Tibial artery (tissue), 4 donors: ENCODE data around the gene SRGAP1.
"Not testable (repeated sequence)": the region's sequence is repeated elsewhere in the genome, so short reads cannot be mapped to it uniquely, and the experiment has no call there.

Experiments
- DNase-seq, 2 donors: peaks; one replicate each; pipeline ENCODE4 v3.0.0-alpha.2; 2019
- H3K27ac ChIP-seq, 2 donors: fragments of 200-600 bp; sonication (generic) in 1 of 2; 1 replicate in 1 of 2; 2 replicates in 1 of 2; pipeline ENCODE4 v1.5.1; 2018 to 2019; ENCODE audit warnings: mild to moderate bottlenecking in 1 of 2
- H3K27me3 ChIP-seq, 2 donors: fragments of 200-600 bp; sonication (generic) in 1 of 2; one replicate each; pipeline versions ENCODE4 v1.5.1 to v1.6.0; 2016 to 2019
- H3K36me3 ChIP-seq, 3 donors: fragments of 200-600 bp; sonication (generic) in 2 of 3; one replicate each; pipeline ENCODE4 v1.5.1; 2016 to 2019; ENCODE audit warnings: mild to moderate bottlenecking in 2 of 3
- H3K4me1 ChIP-seq, 4 donors: fragments of 200-600 bp; sonication (generic) in 2 of 4; 1 replicate in 3 of 4; 2 replicates in 1 of 4; pipeline ENCODE4 v1.5.1; 2016 to 2019
- H3K4me3 ChIP-seq, 2 donors: fragments of 200-600 bp; sonication (generic) in 1 of 2; 1 replicate in 1 of 2; 2 replicates in 1 of 2; pipeline ENCODE4 v1.5.1; 2018 to 2019; ENCODE audit warnings: mild to moderate bottlenecking in 2 of 2
- H3K9me3 ChIP-seq, 3 donors: fragments of 200-600 bp; sonication (generic) in 1 of 3; one replicate each; pipeline ENCODE4 v1.5.1; 2016 to 2019
- intact Hi-C: fragments of 100-400 bp; cut with DNase I; formaldehyde crosslinking; loops from one replicate; pipeline ENCODE4 v1.15.0; 2023; ENCODE audit warnings: low total_unique reads
- TF ChIP-seq, protein P1 (sequence below), 2 experiments: fragments of 200-600 bp in 1 of 2; fragments of 450-650 bp in 1 of 2; IDR thresholded peaks; one replicate each; pipeline ENCODE4 v1.5.1; 2017 to 2019; ENCODE audit warnings: antibody characterized with exemption in 2 of 2, mild to moderate bottlenecking in 1 of 2, moderate library complexity in 1 of 2

The SRGAP1 gene

GRCh38 chr12:64127811-64128210 is 283.3 kb downstream of the SRGAP1 start:
- Histone ChIP-seq H3K4me1 (no peaks in the 10 kb centered on the region), H3K27ac (no peak overlapping the region), H3K4me3 (no peak overlapping the region), H3K27me3 (no peaks in the 10 kb centered on the region), H3K9me3 (peaks cover 0 to 7% (median 0%) of the 10 kb centered on the region in 3 donors), H3K36me3 (peaks cover 50 to 59% (median 53%) of the 10 kb centered on the region in 3 donors)
- intact Hi-C loops: no loop called here
- TF ChIP-seq, protein P1, sequence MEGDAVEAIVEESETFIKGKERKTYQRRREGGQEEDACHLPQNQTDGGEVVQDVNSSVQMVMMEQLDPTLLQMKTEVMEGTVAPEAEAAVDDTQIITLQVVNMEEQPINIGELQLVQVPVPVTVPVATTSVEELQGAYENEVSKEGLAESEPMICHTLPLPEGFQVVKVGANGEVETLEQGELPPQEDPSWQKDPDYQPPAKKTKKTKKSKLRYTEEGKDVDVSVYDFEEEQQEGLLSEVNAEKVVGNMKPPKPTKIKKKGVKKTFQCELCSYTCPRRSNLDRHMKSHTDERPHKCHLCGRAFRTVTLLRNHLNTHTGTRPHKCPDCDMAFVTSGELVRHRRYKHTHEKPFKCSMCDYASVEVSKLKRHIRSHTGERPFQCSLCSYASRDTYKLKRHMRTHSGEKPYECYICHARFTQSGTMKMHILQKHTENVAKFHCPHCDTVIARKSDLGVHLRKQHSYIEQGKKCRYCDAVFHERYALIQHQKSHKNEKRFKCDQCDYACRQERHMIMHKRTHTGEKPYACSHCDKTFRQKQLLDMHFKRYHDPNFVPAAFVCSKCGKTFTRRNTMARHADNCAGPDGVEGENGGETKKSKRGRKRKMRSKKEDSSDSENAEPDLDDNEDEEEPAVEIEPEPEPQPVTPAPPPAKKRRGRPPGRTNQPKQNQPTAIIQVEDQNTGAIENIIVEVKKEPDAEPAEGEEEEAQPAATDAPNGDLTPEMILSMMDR (IDR thresholded peaks at IDR 0.05): no peak
- no peak for DNase-seq

DNA sequence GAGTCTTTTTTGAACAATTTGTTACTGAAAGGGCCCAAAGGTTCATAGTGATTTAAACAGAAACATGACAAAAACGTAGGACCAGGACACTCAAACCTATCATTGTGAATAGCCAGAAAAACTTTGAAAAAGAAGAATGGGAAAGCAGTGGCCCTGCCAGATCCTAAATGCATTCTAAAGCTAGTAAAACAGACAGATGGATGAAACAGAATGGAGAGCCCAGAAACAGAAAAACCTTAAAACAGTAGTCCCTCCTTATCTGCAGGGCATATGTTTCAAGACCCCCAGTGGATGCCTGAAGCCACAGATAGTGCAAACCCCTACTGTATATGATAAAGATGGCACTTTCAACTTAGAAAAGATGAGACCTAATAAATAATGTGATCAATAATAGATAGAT is 283.9 kb downstream of the SRGAP1 start:
- no peaks in the 10 kb centered on the region for H3K27me3 ChIP-seq
- no peak overlapping the region for H3K27ac ChIP-seq
- TF ChIP-seq, protein P1 (IDR thresholded peaks at IDR 0.05): no peak
- no peak overlapping the region for H3K4me3 ChIP-seq
- H3K36me3 ChIP-seq: peaks cover 56 to 64% (median 59%) of the 10 kb centered on the region in 3 donors
- peaks cover 0 to 12% (median 0%) of the 10 kb centered on the region in 3 donors for H3K9me3 ChIP-seq
- intact Hi-C loops: no loop called here
- no peak for DNase-seq
- no peaks in the 10 kb centered on the region for H3K4me1 ChIP-seq

GRCh38 chr12:64130476-64130875 is 286.0 kb downstream of the SRGAP1 start:
- H3K36me3 ChIP-seq: peaks cover 65 to 80% (median 68%) of the 10 kb centered on the region in 3 donors
- H3K27me3 ChIP-seq, H3K4me3 ChIP-seq, H3K4me1 ChIP-seq, DNase-seq, intact Hi-C loops, H3K27ac ChIP-seq: not testable (repeated sequence)
- H3K9me3 ChIP-seq: peaks cover 4 to 22% (median 7%) of the 10 kb centered on the region in 3 donors

DNA sequence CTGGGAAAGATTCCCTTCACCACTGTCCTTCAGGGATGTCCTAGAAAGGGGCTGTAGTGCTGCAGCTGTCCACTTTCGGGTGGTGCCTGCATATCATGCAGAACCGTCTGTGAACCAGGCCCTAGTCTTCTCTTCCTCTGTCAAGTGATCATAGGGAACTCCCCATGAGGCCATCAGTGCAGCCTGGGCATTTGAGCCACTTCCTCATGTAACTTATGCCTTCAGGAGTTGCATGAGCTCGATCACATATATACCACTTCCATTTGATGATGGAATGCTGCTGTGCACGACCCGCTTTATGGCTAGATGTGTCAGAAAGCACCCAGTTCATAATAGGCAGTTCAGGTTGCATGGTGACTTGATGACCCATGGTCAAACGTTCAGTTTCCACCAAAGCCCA is 287.0 kb downstream of the SRGAP1 start:
- DNase-seq, H3K4me1 ChIP-seq, H3K27me3 ChIP-seq, intact Hi-C loops, H3K4me3 ChIP-seq, H3K27ac ChIP-seq: not testable (repeated sequence)
- peaks cover 65 to 78% (median 76%) of the 10 kb centered on the region in 3 donors for H3K36me3 ChIP-seq
- H3K9me3 ChIP-seq: peaks cover 4 to 22% (median 7%) of the 10 kb centered on the region in 3 donors

GRCh38 chr12:64132672-64133071 is 288.2 kb downstream of the SRGAP1 start:
- H3K9me3 ChIP-seq: peaks cover 4 to 22% (median 7%) of the 10 kb centered on the region in 3 donors
- H3K4me3 ChIP-seq, H3K27me3 ChIP-seq, H3K27ac ChIP-seq, H3K4me1 ChIP-seq, DNase-seq, intact Hi-C loops: not testable (repeated sequence)
- peaks cover 59 to 76% (median 73%) of the 10 kb centered on the region in 3 donors for H3K36me3 ChIP-seq

- Histone ChIP-seq H3K4me1 (no peaks in the 10 kb centered on the region), H3K4me3 (no peak overlapping the region), H3K9me3 (peaks cover 4 to 22% (median 7%) of the 10 kb centered on the region in 3 donors), H3K27me3 (no peaks in the 10 kb centered on the region), H3K27ac (no peak overlapping the region), H3K36me3 (peaks cover 21 to 35% (median 31%) of the 10 kb centered on the region in 3 donors)
- intact Hi-C loops: no loop called here
- no peak for DNase-seq
- TF ChIP-seq, protein P1 (IDR thresholded peaks at IDR 0.05): no peak
Observed at GRCh38 chr12:64137117-64137516, 292.6 kb downstream of the SRGAP1 start.

DNA sequence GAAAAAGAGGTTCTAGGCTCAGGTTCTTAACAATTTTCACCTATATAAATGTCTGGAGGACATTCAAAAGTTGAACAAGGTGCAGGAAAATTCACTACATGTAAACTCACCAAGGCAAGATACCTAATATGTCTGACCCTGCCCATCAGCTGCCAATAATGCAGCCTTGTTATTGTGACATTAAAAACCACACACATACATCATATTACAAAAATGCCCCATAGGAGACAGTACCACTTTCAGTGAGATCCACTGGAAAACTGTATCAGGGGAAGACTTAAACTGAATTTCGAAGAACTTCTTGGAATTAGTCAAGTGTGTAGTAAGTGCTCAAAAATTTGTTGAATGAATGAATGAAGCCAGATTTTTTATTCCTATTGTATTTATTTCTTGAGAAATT is 294.5 kb downstream of the SRGAP1 start:
- no peak for DNase-seq
- TF ChIP-seq, protein P1 (IDR thresholded peaks at IDR 0.05): no peak
- Histone ChIP-seq H3K4me3 (no peak overlapping the region), H3K9me3 (peaks cover 0 to 4% (median 3%) of the 10 kb centered on the region in 3 donors), H3K36me3 (peaks cover 14 to 34% (median 25%) of the 10 kb centered on the region in 3 donors), H3K27ac (no peak overlapping the region), H3K4me1 (no peaks in the 10 kb centered on the region), H3K27me3 (no peaks in the 10 kb centered on the region)
- intact Hi-C loops: no loop called here
